Endothelial cell of umbilical vein (primary cell): Measurements from ENCODE around the gene FTSJ3.

Source experiments
- CTCF ChIP-seq, 2 donors: IDR thresholded peaks; 1 replicate in 1 of 2; 2 replicates in 1 of 2; pipeline ENCODE4 v1.5.1; 2011; ENCODE audit warnings: low read length in 2 of 2, mild to moderate bottlenecking in 2 of 2, moderate library complexity in 2 of 2, control low read depth in 1 of 2, inconsistent platforms in 1 of 2, low read depth in 1 of 2; ENCODE audit not compliant: insufficient read depth in 1 of 2; ENCODE audit errors: extremely low read depth in 1 of 2
- EZH2 ChIP-seq: IDR thresholded peaks from 2 replicates; pipeline ENCODE4 v1.6.1; 2012; ENCODE audit warnings: borderline replicate concordance, low read depth, mild to moderate bottlenecking, moderate library complexity, low read length, inconsistent platforms; ENCODE audit not compliant: severe bottlenecking

GRCh38 chr17:63830904-63831491 lies 3.5 kb upstream of the FTSJ3 start:
- TF ChIP-seq EZH2 (no peak), CTCF (IDR thresholded peaks at IDR 0.05; ENCODE audit: extremely low read depth in 1 of 2, insufficient read depth in 1 of 2, low read depth in 1 of 2, low read length in 2 of 2) (no peak)
